ENCODE results near the gene AMBRA1.

AMBRA1 gene

DNA sequence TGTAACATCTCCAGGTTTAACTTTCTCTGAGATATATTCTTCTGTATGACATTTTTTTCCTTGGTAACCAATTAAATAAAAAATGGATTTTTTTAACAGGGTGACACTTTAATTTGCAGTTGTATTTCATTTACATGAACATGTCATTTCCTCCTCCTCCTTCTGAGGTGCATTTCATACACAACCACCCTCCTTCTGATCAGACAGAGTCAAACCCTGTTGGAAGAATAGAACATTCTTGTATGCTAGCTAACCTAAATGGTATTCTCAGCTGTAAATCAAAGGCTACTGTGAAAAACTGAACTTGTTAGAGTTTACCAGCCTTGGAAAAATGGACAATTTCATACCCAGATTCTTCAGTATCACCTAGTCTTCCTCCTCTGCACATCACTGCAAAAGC is 149.5 kb downstream of the AMBRA1 start:
- no peak for DNase-seq (ENCODE audit: low spot score)
- TF ChIP-seq, protein P1, sequence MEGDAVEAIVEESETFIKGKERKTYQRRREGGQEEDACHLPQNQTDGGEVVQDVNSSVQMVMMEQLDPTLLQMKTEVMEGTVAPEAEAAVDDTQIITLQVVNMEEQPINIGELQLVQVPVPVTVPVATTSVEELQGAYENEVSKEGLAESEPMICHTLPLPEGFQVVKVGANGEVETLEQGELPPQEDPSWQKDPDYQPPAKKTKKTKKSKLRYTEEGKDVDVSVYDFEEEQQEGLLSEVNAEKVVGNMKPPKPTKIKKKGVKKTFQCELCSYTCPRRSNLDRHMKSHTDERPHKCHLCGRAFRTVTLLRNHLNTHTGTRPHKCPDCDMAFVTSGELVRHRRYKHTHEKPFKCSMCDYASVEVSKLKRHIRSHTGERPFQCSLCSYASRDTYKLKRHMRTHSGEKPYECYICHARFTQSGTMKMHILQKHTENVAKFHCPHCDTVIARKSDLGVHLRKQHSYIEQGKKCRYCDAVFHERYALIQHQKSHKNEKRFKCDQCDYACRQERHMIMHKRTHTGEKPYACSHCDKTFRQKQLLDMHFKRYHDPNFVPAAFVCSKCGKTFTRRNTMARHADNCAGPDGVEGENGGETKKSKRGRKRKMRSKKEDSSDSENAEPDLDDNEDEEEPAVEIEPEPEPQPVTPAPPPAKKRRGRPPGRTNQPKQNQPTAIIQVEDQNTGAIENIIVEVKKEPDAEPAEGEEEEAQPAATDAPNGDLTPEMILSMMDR (IDR thresholded peaks at IDR 0.05; ENCODE audit: extremely low read depth, missing control alignments), result no peak

DNA sequence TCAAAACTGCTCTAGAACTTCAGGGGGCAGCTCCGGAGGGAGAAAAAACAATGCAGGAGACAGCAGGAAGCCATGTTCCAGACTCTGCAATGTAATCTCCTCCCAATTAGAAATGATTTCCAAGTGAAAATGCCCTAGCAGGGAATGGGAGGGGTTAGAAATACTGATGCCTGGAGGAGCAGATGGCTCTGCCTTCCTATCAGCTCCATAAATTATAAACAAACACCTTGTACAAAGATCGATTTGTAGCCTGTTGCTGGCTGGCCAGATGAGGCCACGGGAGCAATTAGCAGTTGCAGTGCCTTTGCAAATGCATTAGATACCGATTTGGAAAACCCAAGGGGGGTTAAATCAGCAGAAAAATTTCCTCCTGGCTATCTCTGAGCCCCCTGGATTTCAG is 155.6 kb downstream of the AMBRA1 start:
- DNase-seq (ENCODE audit: low spot score), result no peak

DNA sequence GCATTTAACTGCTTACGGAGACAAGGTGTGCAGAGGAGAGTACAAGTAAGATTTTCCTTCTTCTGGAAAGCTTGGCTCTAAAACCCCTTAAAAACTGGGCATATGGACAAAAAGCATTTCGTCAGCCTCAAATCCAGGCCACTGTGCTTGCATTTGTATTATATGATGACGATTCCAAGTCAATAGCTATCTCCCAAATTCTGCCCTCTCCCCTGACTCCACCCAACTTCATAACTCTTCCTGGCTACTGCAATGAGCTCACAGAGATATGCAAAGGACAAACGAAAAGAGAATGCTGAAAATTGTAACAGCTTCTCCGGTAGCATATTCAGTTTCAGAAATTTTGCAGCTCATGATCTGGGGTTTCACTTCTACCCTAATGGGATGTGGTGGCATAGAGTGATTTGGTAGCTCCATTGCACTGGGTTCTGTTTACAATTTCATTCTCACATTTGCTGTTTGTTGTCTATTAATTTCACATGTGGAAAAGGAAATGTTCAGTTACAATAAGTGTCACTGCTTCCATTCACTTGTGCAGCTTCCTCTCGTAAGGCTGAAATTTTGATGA is 156.6 kb downstream of the AMBRA1 start:
- TF ChIP-seq, protein P1 (IDR thresholded peaks at IDR 0.05; ENCODE audit: extremely low read depth, missing control alignments), result no peak
- DNase-seq (ENCODE audit: low spot score), result no peak

More for the DNA sequence above, 155.6 kb downstream of the AMBRA1 start:
- TF ChIP-seq, protein P1 (IDR thresholded peaks at IDR 0.05; ENCODE audit: extremely low read depth, missing control alignments), result no peak

DNA sequence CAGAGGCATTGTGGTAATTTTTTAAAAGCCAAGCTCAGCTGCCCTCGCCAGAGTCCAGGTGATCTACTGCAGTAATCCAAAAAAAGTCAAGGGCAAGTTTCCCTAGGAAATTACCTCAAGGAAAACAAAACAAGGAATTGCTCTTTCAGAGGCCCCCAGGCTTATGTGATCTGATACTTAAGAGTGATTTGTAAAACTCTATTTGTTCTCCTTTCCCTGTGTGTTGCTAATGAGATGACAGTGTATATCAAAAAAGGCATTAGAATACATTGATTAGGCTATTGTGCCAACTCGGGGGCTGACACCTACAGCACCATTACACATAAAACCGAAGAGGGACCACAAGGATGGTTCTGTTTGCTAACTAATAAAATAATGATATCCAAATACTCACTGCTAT is 157.7 kb downstream of the AMBRA1 start:
- DNase-seq (ENCODE audit: low spot score), result no peak

DNA sequence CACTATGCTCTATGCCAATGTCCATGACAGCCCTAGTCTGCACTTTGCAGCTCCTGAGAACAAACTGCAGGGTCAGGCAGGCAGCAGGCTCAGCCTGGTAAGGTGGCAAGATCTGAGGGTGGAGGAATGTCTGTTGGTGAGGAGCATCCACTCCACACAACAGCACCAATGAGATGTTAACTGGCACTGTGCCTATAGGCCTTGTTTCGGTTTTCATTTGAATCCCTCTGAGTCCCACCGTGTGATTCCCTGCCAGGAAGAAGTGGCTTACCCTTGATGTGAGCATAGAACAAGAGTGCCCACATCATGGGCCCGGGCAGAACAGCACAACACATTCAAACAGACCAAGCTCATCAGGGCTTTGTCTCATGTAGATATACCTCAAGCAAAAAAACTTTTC is 158.1 kb downstream of the AMBRA1 start:
- no peak for DNase-seq (ENCODE audit: low spot score)
- TF ChIP-seq, protein P1 (IDR thresholded peaks at IDR 0.05; ENCODE audit: extremely low read depth, missing control alignments), result no peak

More for the DNA sequence above, 157.7 kb downstream of the AMBRA1 start:
- TF ChIP-seq, protein P1 (IDR thresholded peaks at IDR 0.05; ENCODE audit: extremely low read depth, missing control alignments), result no peak

DNA sequence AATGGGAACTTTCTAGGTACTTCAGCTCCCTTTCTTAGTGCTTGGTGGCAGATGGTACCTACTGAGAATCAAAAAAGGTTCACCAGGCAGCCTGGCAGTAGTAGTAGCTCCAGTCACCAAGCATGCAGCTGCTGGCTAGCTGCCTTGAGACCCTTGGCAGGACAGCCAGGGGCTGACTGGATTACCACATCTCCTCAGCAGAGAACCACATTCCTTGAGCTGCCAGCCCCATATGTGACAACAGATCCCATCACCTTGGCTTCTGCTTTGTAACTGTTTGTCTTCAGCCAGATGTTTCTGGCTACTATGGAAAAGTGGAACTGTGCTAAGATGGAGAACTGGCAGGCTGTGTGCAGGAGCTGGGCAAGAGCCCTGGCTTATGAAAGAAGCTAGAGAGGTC is 162.6 kb downstream of the AMBRA1 start:
- TF ChIP-seq, protein P1 (IDR thresholded peaks at IDR 0.05; ENCODE audit: extremely low read depth, missing control alignments), result no peak
- DNase-seq (ENCODE audit: low spot score), result no peak

DNA sequence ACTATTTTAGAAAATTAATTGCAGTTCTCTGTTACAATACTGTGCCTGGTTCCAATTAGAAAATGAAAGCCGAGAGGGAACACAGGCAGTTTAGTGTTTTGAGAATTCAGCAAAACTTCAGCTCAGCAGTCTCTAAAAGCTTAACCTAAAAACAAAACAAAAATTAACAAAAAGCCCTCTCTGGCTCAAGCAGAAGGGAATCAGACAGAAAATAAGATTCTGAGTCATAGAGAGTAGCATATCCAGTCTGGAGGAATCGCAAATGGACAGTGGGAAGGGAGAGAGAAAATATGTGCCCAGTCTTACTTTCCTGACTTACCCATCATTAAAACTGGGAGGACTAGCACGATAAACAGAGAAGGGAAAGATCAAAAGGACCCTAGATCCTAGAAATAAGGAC is 164.1 kb downstream of the AMBRA1 start:
- DNase-seq (ENCODE audit: low spot score), result no peak
- TF ChIP-seq, protein P1 (IDR thresholded peaks at IDR 0.05; ENCODE audit: extremely low read depth, missing control alignments), result no peak
